K562 (cell line): ENCODE measurements around the gene ATP2B1. TPM values are rescaled to one million over a fixed set of nuclear protein-coding genes. Genes with fewer than 3 reads are reported as not detected.

ENCODE experiments used
- BCL6 ChIP-seq: fragments of 250-450 bp; sonication (Bioruptor Pico); IDR thresholded peaks from 2 replicates; pipeline ENCODE4 v1.4.0; 2020
- CBFB ChIP-seq: sonication (generic); formaldehyde crosslinking; IDR thresholded peaks from 2 replicates; pipeline ENCODE4 v1.4.0; 2020; ENCODE audit warnings: mild to moderate bottlenecking, missing genetic modification reagents
- E4F1 ChIP-seq: fragments of 250-450 bp; sonication (Bioruptor Pico); IDR thresholded peaks from 2 replicates; pipeline ENCODE4 v1.5.0; 2021; ENCODE audit warnings: mild to moderate bottlenecking, borderline replicate concordance
- EP300 ChIP-seq: IDR thresholded peaks from 2 replicates; pipeline ENCODE4 v1.6.1; 2012; ENCODE audit warnings: low read length, improper control_type of control experiment
- GATA2 ChIP-seq: sonication (generic); formaldehyde crosslinking; IDR thresholded peaks from 2 replicates; pipeline ENCODE4 v1.4.0; 2020; ENCODE audit warnings: mild to moderate bottlenecking, missing genetic modification reagents
- HEY1 ChIP-seq: fragments of 250-450 bp; sonication (Bioruptor Pico); IDR thresholded peaks from 2 replicates; pipeline ENCODE4 v1.5.0; 2020; ENCODE audit warnings: mild to moderate bottlenecking, moderate library complexity, borderline replicate concordance
- HOMEZ ChIP-seq: fragments of 250-450 bp; sonication (Bioruptor Pico); IDR thresholded peaks from 2 replicates; pipeline ENCODE4 v1.4.0; 2020; ENCODE audit warnings: mild to moderate bottlenecking, moderate library complexity
- KAT2B ChIP-seq: IDR thresholded peaks from one replicate; pipeline ENCODE4 v1.6.1; 2012; ENCODE audit warnings: low read depth, mild to moderate bottlenecking, control low read depth, inconsistent platforms, low read length, moderate library complexity
- MAX ChIP-seq: sonication (generic); formaldehyde crosslinking; IDR thresholded peaks from 2 replicates; pipeline ENCODE4 v1.9.0; 2022; ENCODE audit warnings: mild to moderate bottlenecking, missing genetic modification reagents
- NCOA1 ChIP-seq: fragments of 450-650 bp; IDR thresholded peaks from 2 replicates; pipeline ENCODE4 v1.6.1; 2016; ENCODE audit warnings: low read depth
- NFYB ChIP-seq: IDR thresholded peaks from 2 replicates; pipeline ENCODE4 v1.6.1; 2011; ENCODE audit warnings: mild to moderate bottlenecking, moderate library complexity; ENCODE audit not compliant: insufficient read length; ENCODE audit errors: extremely low read depth
- NR2F6 ChIP-seq: fragments of 450-650 bp; formaldehyde crosslinking; IDR thresholded peaks from 2 replicates; pipeline ENCODE4 v1.4.0; 2020; ENCODE audit warnings: mild to moderate bottlenecking
- SMAD2 ChIP-seq: fragments of 150-350 bp; IDR thresholded peaks from 2 replicates; pipeline ENCODE4 v1.6.1; 2014; ENCODE audit warnings: low read depth, mild to moderate bottlenecking, low read length
- SRSF9 ChIP-seq: fragments of 200-400 bp; formaldehyde crosslinking; IDR thresholded peaks from 2 replicates; pipeline ENCODE4 v1.6.1; 2017; ENCODE audit warnings: low read depth, low read length, borderline replicate concordance
- STAT5B ChIP-seq: fragments of 250-450 bp; sonication (Bioruptor Pico); IDR thresholded peaks from 2 replicates; pipeline ENCODE4 v1.8.0; 2021; ENCODE audit warnings: mild to moderate bottlenecking, inconsistent platforms
- TFE3 ChIP-seq: fragments of 450-650 bp; formaldehyde crosslinking; IDR thresholded peaks from 2 replicates; pipeline ENCODE4 v1.4.0; 2020; ENCODE audit warnings: mild to moderate bottlenecking, mixed read lengths
- TSC22D4 ChIP-seq: fragments of 450-650 bp; IDR thresholded peaks from 2 replicates; pipeline ENCODE4 v1.6.1; 2016; ENCODE audit warnings: missing genetic modification characterization, missing biosample characterization, control low read depth
- UBTF ChIP-seq, 2 experiments: IDR thresholded peaks; 2 replicates each; pipeline ENCODE4 v1.6.1; 2012; ENCODE audit warnings: improper control_type of control experiment in 2 of 2, low read depth in 2 of 2, low read length in 2 of 2, borderline replicate concordance in 1 of 2
- ZNF699 ChIP-seq: fragments of 250-450 bp; sonication (Bioruptor Pico); IDR thresholded peaks from 2 replicates; pipeline ENCODE4 v1.8.0; 2021; ENCODE audit warnings: mild to moderate bottlenecking, moderate library complexity; ENCODE audit not compliant: insufficient replicate concordance
- polyA plus RNA-seq, 8 experiments: library from polyadenylated mRNA; depleted of rRNA in 4 of 8; stranded (reverse) in 5 of 8; unstranded in 3 of 8; fragments of >200 nt; fragmentation: Nextera tagmentation in 2 of 8; fragmentation: Illumina TruSeq in 1 of 8; extraction: Ambion mirVana in 2 of 8; extraction: Trizol in 1 of 8; gene quantifications; 2 replicates each; pipeline versions ENCODE4 v1.2.1 to v1.2.3, GENCODE V29; 2011 to 2014; ENCODE audit warnings: inconsistent platforms in 1 of 8, missing spikeins in 1 of 8
- total RNA-seq, 7 experiments: library from RNA; depleted of rRNA in 6 of 7; stranded (reverse); fragments of >200 nt in 6 of 7; fragmentation: Illumina TruSeq in 2 of 7; extraction: Trizol in 2 of 7; gene quantifications; 2 replicates each; pipeline versions ENCODE4 v1.2.1 to v1.2.3, GENCODE V29; 2011 to 2021; ENCODE audit warnings: low replicate concordance in 1 of 7

The ATP2B1 gene
- total and polyA plus RNA-seq, 9 of the 15 experiments (the other 6 are each of a cell fraction or from before 2014, with no cell fraction given), result 8.6 to 39.0 (median 27.8) TPM

- TF ChIP-seq TFE3 (CRISPR knock-in tag) (peak; percentile 99), NFYB (peak; percentile 76), BCL6 (CRISPR knock-in tag) (no peak), SMAD2 (no peak), MAX (CRISPR knock-in tag) (peak; percentile 39; the same call in 1 of the 2 replicates), NCOA1 (peak; percentile 81; the same call in 1 of the 2 replicates), EP300 (peak; percentile 21; the same call in 1 of the 2 replicates), KAT2B (no peak), E4F1 (no peak), UBTF (IDR thresholded peaks at IDR 0.05; ENCODE audit: borderline replicate concordance in 1 of 2, low read depth in 2 of 2, low read length in 2 of 2) (0 out of 4 replicates have a peak, but pooled peaks of 1 of the 2 experiments have one; percentile 57), NR2F6 (CRISPR knock-in tag) (no peak), HEY1 (CRISPR knock-in tag) (no peak), TSC22D4 (no peak), SRSF9 (no peak), HOMEZ (0 out of 2 replicates have a peak, but pooled peaks have one; percentile 53), GATA2 (CRISPR knock-in tag) (no peak), CBFB (CRISPR knock-in tag) (no peak), ZNF699 (CRISPR knock-in tag) (no peak), STAT5B (CRISPR knock-in tag) (no peak)
These were observed 738 bp upstream of the ATP2B1 start (continued) for GRCh38 chr12:89709157-89709994.
